Fibroblast of skin of right quadriceps (primary cell): ENCODE results near the gene MLKL.
"Not testable (repeated sequence)": the region's sequence is repeated elsewhere in the genome, so short reads cannot be mapped to it uniquely, and the experiment has no call there.

ENCODE experiments used
- DNase-seq: peaks from one replicate; pipeline ENCODE4 v3.0.0-alpha.2; 2013

The MLKL gene

GRCh38 chr16:74695450-74696422 is 4.9 kb downstream of the MLKL start:
- peak; percentile 82 for DNase-seq

GRCh38 chr16:74691093-74691855 is 9.4 kb downstream of the MLKL start:
- DNase-seq, result no peak

- DNase-seq, result no peak
Observed at GRCh38 chr16:74682556-74682955, 18.1 kb downstream of the MLKL start.

GRCh38 chr16:74680681-74681080 is 20.0 kb downstream of the MLKL start:
- DNase-seq, result no peak

DNA sequence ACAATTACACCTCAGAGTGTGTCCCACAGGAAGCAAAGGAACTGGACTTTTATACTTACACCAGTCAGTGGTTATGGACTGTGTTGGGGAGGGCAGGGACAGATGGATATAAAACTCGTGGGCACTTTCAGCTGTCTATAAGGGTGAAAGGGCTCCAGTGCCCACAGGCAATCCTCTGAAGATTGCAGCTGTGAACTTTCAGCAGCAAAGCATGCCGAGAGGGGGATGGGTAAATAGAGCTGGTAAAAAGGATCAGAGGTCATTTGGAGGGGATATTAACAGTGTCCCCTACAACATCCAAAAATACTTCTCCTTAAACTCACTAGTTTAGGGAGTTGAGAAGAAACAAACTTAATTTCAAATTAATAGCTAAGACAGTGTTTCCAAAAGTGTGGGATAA is 20.7 kb downstream of the MLKL start:
- no peak for DNase-seq

- no peak for DNase-seq
Observed at GRCh38 chr16:74677868-74678267, 22.8 kb downstream of the MLKL start.

- no peak for DNase-seq
Observed at GRCh38 chr16:74673876-74674275, 26.8 kb downstream of the MLKL start.

DNA sequence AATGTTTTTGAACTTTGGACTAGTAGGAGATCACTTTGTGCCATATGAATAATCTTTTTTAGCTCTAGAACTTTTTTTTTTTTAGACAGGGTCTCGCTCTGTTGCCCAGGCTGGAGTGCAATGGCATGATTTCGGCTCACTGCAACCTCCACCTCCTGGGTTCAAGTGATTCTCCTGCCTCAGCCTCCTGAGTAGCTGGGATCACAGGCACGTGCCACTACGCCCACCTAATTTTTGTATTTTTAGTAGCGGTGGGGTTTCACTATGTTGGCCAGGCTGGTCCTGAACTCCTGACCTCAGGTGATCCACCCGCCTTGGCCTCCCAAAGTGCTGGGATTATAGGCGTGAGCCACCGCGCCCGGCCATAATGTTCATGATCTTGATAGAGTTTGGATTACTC is 31.8 kb downstream of the MLKL start:
- DNase-seq, result not testable (repeated sequence)

- peak; percentile 32 for DNase-seq
Observed at GRCh38 chr16:74667255-74667700, 33.4 kb downstream of the MLKL start.

DNA sequence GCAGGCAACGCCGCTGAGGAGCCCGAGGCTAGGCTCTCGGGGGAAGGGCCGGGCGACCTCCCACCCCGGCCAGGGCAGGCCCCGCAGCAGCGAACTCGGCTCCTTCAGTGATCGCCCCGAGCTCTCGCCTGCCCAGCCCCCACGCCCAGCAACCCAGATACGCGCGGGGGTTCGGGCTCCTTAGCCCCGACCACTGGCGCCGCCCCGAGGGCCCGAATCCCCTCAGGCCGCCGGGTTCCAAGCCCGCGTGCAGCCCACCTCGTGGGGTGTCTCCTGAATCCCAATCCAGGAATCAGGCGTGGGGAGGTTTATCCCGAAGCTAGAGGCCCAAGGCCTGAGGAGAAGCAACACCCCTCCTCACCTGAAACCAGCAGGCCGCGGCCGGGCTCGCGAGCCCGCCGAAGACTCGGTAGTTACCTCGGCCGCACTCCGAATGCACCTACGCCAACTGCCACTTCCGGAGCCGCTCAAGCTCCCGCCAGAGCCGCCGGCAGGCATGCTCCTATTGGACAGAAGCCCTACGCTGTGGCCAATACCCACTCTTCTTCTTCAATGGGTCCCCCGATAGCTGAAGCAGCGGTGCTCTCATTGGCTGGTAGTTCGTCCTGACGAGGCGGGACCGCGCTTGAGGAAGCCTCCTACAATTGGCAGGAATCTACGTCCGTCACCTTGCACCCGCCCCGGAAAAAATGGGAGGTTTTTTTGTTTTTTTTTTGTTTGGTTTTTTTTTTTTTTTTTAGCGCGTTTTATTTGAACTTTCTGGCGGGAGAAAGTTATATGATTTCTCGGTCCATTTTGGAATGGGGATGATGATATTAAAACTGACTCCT is 34.0 kb downstream of the MLKL start, which contains the start of gene RFWD3:
RFWD3 (minus strand) TSS at position 453 of the 830 bp plus-strand sequence. CDS start 5,428 bp downstream, outside the sequence.
- peak; percentile 99 for DNase-seq

- no peak for DNase-seq
Observed at GRCh38 chr16:74666010-74666421, 34.6 kb downstream of the MLKL start.

GRCh38 chr16:74661064-74661463 is 39.6 kb downstream of the MLKL start:
- no peak for DNase-seq

- no peak for DNase-seq
Observed at GRCh38 chr16:74660383-74660782, 40.3 kb downstream of the MLKL start.

DNA sequence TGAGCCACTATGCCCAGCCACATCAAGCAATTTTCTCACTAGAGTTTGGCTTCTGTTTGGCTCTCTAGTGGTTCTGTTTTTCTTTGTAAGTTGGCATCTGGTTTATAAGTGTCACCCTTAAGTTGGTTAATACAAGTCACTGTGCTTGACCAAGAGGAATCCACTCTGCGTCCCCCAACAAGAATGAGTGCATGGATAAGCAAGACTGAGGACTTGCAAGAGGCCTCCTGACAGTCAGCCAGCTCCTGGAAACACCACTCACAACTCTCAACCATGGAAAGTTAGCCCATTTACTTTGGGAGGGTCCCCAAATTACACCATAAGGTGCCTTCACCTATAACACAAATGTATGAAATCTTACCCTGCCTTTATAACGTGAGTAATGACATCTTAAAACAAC is 41.6 kb downstream of the MLKL start:
- no peak for DNase-seq

DNA sequence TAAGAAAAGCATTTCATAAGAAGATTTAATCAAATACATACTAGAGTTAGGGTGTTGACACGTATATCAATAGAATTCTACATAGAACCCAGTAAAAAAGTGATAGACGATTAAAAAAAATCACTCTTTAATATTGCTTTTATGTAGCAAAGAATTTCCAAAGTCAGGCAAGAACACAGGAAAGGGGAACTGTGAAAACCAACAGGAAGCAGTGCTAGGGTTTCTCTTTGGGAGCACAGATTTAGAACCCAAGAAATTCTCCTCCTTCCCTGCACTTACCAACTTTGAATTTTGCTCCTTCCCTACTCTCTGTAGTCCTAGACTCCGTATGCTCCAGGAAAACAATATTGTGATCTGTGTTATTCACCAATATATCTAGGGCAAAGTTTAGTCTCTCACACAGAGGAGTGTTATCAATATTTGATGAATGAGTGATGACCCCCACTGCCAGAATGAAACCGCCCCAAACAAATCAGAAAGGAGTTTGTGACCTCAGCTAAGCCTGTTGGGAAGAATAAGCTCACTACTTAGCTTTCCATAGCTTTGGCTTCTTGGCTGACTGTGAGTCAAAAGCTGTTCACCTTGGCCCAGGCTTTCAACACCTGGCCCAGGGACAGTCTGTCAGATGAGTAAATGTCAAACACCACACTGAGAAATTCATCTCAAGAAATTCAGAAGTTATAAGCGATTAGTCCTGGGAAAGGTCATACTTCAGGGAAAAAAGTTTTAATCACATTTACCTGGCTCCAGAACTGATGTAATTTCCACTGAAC is 42.6 kb downstream of the MLKL start:
- DNase-seq, result no peak

DNA sequence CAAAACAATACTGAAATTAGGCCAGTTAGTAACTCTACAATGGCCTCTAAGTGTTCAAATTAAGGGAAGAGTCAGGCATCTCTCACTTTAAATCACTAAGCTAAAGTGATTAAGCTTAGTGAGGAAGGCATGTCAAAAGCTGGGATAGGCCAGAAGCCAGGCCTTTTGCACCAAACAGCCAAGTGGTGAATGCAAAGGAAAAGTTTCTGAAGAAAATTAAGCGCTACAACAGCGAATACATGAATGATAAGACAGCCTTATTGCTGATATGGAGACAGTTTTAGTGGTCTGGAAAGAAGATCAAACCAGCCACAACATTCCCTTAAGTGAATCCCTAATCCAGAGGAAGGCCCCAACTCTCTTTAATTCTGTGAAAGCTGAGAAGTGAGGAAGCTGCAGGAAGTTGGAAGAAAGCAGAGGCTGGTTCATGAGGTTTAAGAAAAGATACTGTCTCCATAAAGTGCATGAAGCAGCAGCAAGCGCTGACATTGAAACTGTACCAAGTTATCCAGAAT is 46.1 kb downstream of the MLKL start:
- no peak for DNase-seq

DNA sequence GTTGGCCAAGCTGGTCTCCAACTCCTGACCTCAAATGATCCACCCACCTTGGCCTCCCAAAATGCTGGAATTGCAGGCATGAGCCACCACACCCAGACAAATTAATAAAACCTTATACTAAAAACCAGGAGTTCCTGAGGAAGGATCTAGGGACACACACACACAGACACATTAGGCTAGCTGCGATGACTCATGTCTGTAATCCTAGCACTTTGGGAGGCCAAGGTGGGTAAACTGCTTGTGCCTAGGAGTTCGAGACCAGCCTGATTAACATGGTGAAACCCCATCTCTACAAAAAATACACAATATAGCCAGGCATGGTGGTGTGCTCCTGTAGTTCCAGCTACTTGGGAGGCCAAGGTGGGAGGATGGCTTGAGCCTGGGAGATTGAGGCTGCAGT is 47.8 kb downstream of the MLKL start:
- DNase-seq, result peak; percentile 25

GRCh38 chr16:74652249-74652648 is 48.4 kb downstream of the MLKL start:
- no peak for DNase-seq

DNA sequence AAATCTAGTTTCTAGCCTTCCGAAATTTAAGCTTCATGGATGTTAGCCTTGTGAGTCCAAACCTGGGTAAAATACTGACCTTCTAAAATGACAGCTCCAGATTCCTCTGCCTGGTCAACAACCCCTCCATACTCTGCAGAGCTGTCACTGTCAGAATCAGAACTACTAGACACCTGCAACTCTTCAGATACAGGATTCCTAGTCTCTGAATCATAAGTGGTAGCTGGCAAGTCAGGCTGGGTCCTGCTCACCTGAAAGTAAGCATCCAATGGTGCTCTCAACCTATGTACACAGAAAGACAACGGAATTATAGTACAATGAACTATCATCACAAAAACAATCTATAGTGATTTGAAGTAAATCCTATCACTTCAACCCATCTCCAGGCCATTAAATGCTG is 48.8 kb downstream of the MLKL start:
- no peak for DNase-seq

DNA sequence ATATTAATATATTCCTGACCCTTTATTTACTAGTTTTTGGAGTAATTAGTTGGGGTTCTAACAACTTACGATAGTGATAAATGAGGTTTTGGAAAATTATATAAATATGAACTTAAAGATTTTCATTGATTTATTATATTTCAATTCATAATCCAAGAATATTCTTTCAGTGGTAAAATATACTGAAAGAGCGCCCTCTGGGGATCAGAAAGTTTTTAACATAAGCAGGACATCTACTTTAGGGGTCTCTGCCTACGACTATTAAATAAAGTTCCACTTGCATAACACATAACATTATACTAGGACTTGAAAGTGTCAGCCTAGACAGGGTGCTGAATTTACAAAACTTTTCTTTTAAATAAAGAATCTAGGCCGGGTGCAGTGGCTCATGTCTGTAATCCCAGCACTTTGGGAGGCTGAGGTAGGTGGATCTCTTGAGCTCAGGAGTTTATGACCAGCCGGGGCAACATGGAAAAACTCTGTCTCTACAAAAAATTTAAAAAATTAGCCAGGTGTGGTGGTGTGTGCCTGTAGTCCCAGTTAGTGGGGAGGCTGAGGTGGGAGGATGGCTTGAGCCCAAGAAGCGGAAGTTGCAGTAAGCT is 49.6 kb downstream of the MLKL start:
- no peak for DNase-seq

- DNase-seq, result no peak
Observed at GRCh38 chr16:74649839-74650504, 50.7 kb downstream of the MLKL start.
